Spinal cord (tissue), 10 donors: ENCODE data around the gene SNRPD1. TPM values are rescaled to one million over a fixed set of nuclear protein-coding genes. Genes with fewer than 3 reads are reported as not detected.
"Not testable (repeated sequence)": the region's sequence is repeated elsewhere in the genome, so short reads cannot be mapped to it uniquely, and the experiment has no call there.

ENCODE experiments used
- DNase-seq, 6 donors: peaks; one replicate each; pipeline versions ENCODE4 v3.0.0 to v3.0.0-alpha.2; 2013 to 2015; ENCODE audit warnings: low spot score in 6 of 6, low read depth in 4 of 6
- H3K27ac ChIP-seq: one replicate; pipeline ENCODE4 v1.5.1; 2013; ENCODE audit warnings: low read depth, low read length, control low read depth
- H3K27me3 ChIP-seq: one replicate; pipeline ENCODE4 v1.6.1; 2013; ENCODE audit warnings: low read length; ENCODE audit not compliant: control insufficient read depth, insufficient read depth
- H3K36me3 ChIP-seq: one replicate; pipeline ENCODE4 v1.6.1; 2013; ENCODE audit warnings: low read length; ENCODE audit not compliant: control insufficient read depth, insufficient read depth
- H3K4me1 ChIP-seq: one replicate; pipeline ENCODE4 v1.6.1; 2013; ENCODE audit warnings: low read length; ENCODE audit not compliant: control insufficient read depth, insufficient read depth
- H3K4me3 ChIP-seq: one replicate; pipeline ENCODE4 v1.5.1; 2013; ENCODE audit warnings: low read depth, low read length, control low read depth
- H3K9me3 ChIP-seq: one replicate; pipeline ENCODE4 v1.6.1; 2013; ENCODE audit warnings: low read length; ENCODE audit not compliant: control insufficient read depth, insufficient read depth
- WGBS: methylation state at CpG from one replicate; pipeline ENCODE4 v1.1.5; 2013; ENCODE audit warnings: missing lambda C conversion rate; ENCODE audit not compliant: insufficient coverage; 5-methylcytosine and 5-hydroxymethylcytosine counted together
- long read RNA-seq, 4 donors: transcript quantifications; one replicate each; lab custom pipeline, GENCODE V29; 2026
- polyA plus RNA-seq, 2 donors: library from polyadenylated mRNA; unstranded; fragments of 120-200 nt; gene quantifications; one replicate each; pipeline ENCODE4 v1.2.1, GENCODE V29; 2013; ENCODE audit not compliant: insufficient read length in 2 of 2
- total RNA-seq, 2 donors: library from RNA; depleted of rRNA in 1 of 2; stranded (reverse); fragments of 120-200 nt in 1 of 2; fragments of >200 nt in 1 of 2; gene quantifications; one replicate each; pipeline versions ENCODE4 v1.2.3 to v1.2.4, GENCODE V29; 2013 to 2014
- donor health status: healthy.

Gene SNRPD1
- 10 to 100 TPM; 16.1 to 65.4 TPM for total RNA-seq
- polyA plus RNA-seq, result 100 to 1,000 TPM; 109 to 110 TPM
- long read RNA-seq, donor 1, full-length matches to known transcripts, result 69 of 84 reads
- long read RNA-seq, donor 1, partial matches to known transcripts, result 15 of 84 reads
- long read RNA-seq, donor 1, other reads (novel, unspliced or antisense), result 0 of 84 reads
- long read RNA-seq, donor 2, full-length matches to known transcripts, result 30 of 39 reads
- long read RNA-seq, donor 2, partial matches to known transcripts, result 9 of 39 reads
- long read RNA-seq, donor 2, other reads (novel, unspliced or antisense), result 0 of 39 reads
- long read RNA-seq, donor 3, full-length matches to known transcripts, result 64 of 80 reads
- long read RNA-seq, donor 3, partial matches to known transcripts, result 16 of 80 reads
- long read RNA-seq, donor 3, other reads (novel, unspliced or antisense), result 0 of 80 reads
- long read RNA-seq, donor 4, full-length matches to known transcripts, result 151 of 187 reads
- long read RNA-seq, donor 4, partial matches to known transcripts, result 36 of 187 reads
- long read RNA-seq, donor 4, other reads (novel, unspliced or antisense), result 0 of 187 reads

GRCh38 chr18:21612125-21613039, at the start of gene SNRPD1:
TSS of gene SNRPD1 (plus strand) at chr18:21612314. CDS start at chr18:21612430, 116 bp downstream.
- Histone ChIP-seq H3K27me3 (no peaks in the 10 kb centered on the region), H3K4me3 (peak within 1 kb of the TSS; percentile 80), H3K9me3 (no peaks in the 10 kb centered on the region), H3K4me1 (peaks cover 12% of the 10 kb centered on the region), H3K36me3 (peaks cover 8% of the 10 kb centered on the region), H3K27ac (peak within 1 kb of the TSS; percentile 89)
- DNase-seq, result peak; percentile 79 to 97 (median 86)
- WGBS, result under 1% methylated on average over 52 of the region's 59 CpGs

GRCh38 chr18:21571772-21572171, 40.3 kb upstream of the SNRPD1 start:
- H3K4me3 ChIP-seq, result no peak overlapping the region
- no peaks in the 10 kb centered on the region for H3K9me3 ChIP-seq
- no peaks in the 10 kb centered on the region for H3K27me3 ChIP-seq
- H3K4me1 ChIP-seq, result no peaks in the 10 kb centered on the region
- no peak overlapping the region for H3K27ac ChIP-seq
- H3K36me3 ChIP-seq, result peaks cover 15% of the 10 kb centered on the region
- DNase-seq, result peak in 3 of 6 donors; percentile 1 to 31 (median 9)

GRCh38 chr18:21575656-21576055, 36.5 kb upstream of the SNRPD1 start:
- Histone ChIP-seq H3K4me1 (no peaks in the 10 kb centered on the region), H3K4me3 (no peak overlapping the region), H3K9me3 (no peaks in the 10 kb centered on the region), H3K27me3 (no peaks in the 10 kb centered on the region), H3K27ac (no peak overlapping the region), H3K36me3 (peaks cover 19% of the 10 kb centered on the region)
- DNase-seq, result no peak
- WGBS, result no CpG with 5 or more reads among the region's 4 CpGs

DNA sequence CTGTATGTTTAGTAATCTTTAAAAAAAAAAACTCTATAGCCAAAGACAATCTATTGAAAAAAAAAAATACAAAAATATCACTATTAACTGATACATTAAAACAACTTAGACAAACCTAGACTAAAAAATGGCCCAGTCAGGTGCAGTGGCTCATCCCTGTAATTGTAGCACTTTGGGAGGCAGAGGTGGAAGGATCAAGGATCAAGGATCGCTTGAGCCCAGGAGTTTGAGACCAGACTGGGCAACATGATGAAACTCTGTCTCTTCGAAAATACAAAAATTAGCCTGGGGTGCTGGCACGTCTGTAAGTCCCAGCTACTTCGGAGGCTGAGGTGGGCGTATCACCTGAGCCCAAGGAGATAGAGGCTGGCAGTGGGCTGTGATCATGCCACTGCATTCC, 27.7 kb upstream of the SNRPD1 start:
- Histone ChIP-seq H3K4me3 (no peak overlapping the region), H3K27ac (no peak overlapping the region)
- 94% methylated on average over 5 of the region's 5 CpGs for WGBS

DNA sequence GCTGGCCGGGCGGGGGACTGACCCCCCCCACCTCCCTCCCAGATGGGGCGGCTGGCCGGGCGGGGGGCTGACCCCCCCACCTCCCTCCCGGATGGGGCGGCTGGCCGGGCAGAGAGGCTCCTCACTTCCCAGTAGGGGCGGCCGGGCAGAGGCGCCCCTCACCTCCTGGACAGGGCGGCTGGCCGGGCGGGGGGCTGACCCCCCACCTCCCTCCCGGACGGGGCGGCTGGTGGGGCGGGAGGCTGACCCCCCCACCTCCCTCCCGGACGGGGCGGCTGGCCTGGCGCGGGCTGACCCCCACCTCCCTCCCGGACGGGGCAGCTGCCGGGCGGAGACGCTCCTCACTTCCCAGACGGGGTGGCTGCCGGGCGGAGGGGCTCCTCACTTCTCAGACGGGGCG, 19.8 kb upstream of the SNRPD1 start:
- not testable (repeated sequence) for DNase-seq, H3K27me3 ChIP-seq, H3K4me3 ChIP-seq, H3K36me3 ChIP-seq, H3K9me3 ChIP-seq, H3K4me1 ChIP-seq, H3K27ac ChIP-seq
- no CpG with 5 or more reads among the region's 33 CpGs for WGBS

More for the DNA sequence above, 27.7 kb upstream of the SNRPD1 start:
- peaks cover 8% of the 10 kb centered on the region for H3K36me3 ChIP-seq
- no peaks in the 10 kb centered on the region for H3K4me1 ChIP-seq
- DNase-seq, result no peak
- H3K27me3 ChIP-seq, result no peaks in the 10 kb centered on the region
- H3K9me3 ChIP-seq, result peaks cover 2% of the 10 kb centered on the region

GRCh38 chr18:21593540-21594257, 18.4 kb upstream of the SNRPD1 start:
- Histone ChIP-seq H3K4me3 (no peak overlapping the region), H3K27ac (no peak overlapping the region), H3K27me3 (no peaks in the 10 kb centered on the region), H3K36me3 (no peaks in the 10 kb centered on the region), H3K4me1 (no peaks in the 10 kb centered on the region), H3K9me3 (peaks cover under 1% of the 10 kb centered on the region)
- 94% methylated on average over 2 of the region's 7 CpGs for WGBS
- DNase-seq, result no peak

DNA sequence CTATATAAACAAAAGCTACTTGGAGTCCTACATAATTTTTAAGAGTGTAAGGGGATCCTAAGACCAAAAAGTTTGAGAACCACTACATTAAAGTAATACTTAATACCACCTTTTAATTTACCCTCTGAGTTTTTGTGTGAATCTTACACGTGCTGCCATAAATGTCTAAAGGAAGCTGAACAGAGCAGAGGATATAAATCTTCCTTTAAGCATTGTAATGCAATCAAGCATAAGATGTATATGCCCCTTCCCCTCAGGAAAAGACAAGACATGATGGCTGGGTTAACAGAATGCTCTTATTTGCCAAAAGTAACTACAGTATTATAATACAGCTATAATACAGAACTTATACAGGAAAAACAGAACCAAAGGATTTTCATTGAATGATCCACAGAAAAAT, 14.5 kb upstream of the SNRPD1 start:
- DNase-seq, result no peak
- Histone ChIP-seq H3K4me3 (no peak overlapping the region), H3K27ac (no peak overlapping the region), H3K9me3 (no peaks in the 10 kb centered on the region), H3K27me3 (no peaks in the 10 kb centered on the region), H3K36me3 (no peaks in the 10 kb centered on the region), H3K4me1 (peaks cover 18% of the 10 kb centered on the region)
- no CpG with 5 or more reads among the region's 1 CpG for WGBS

GRCh38 chr18:21598726-21599584, 13.2 kb upstream of the SNRPD1 start:
- Histone ChIP-seq H3K27ac (peak overlapping the region; percentile 94), H3K27me3 (no peaks in the 10 kb centered on the region), H3K4me3 (peak overlapping the region; percentile 74), H3K36me3 (no peaks in the 10 kb centered on the region), H3K4me1 (peaks cover 18% of the 10 kb centered on the region), H3K9me3 (no peaks in the 10 kb centered on the region)
- 80% methylated on average over 3 of the region's 18 CpGs for whole genome bisulfite sequencing
- no peak for DNase-seq
